Activated CD4-positive, alpha-beta memory T cell treated with anti-CD3 and anti-CD28 coated beads for 36 hours (primary cell): ENCODE measurements around the gene CSTPP1. TPM values are rescaled to one million over a fixed set of nuclear protein-coding genes. Genes with fewer than 3 reads are reported as not detected.
"Not testable (repeated sequence)": the region's sequence is repeated elsewhere in the genome, so short reads cannot be mapped to it uniquely, and the experiment has no call there.

Source experiments
- CTCF ChIA-PET: fragments of 350-600 bp; sonication (Branson Sonifier 250); formaldehyde crosslinking; loops from one replicate; lab custom pipeline; 2021; ENCODE audit warnings: antibody characterized with exemption, inconsistent platforms; lab: Charles Lee
- POLR2A ChIA-PET: fragments of 350-600 bp; sonication (Branson Sonifier 250); formaldehyde crosslinking; loops from one replicate; lab custom pipeline; 2021; ENCODE audit warnings: antibody characterized with exemption; lab: Charles Lee
- DNase-seq: peaks from one replicate; pipeline ENCODE4 v3.0.0-alpha.2; 2020
- H3K27ac Mint-ChIP-seq: one replicate; pipeline ENCODE4 v1.8.0; 2021; ENCODE audit warnings: mixed read lengths
- H3K27me3 Mint-ChIP-seq: one replicate; pipeline ENCODE4 v1.8.0; 2021; ENCODE audit warnings: mixed read lengths
- H3K36me3 Mint-ChIP-seq: one replicate; pipeline ENCODE4 v1.8.0; 2021; ENCODE audit warnings: mixed read lengths
- H3K4me1 Mint-ChIP-seq: one replicate; pipeline ENCODE4 v1.8.0; 2021; ENCODE audit warnings: low read depth, mixed read lengths
- H3K4me3 Mint-ChIP-seq: one replicate; pipeline ENCODE4 v1.8.0; 2021; ENCODE audit warnings: mild to moderate bottlenecking, mixed read lengths
- H3K9me3 Mint-ChIP-seq: one replicate; pipeline ENCODE4 v1.8.0; 2021; ENCODE audit warnings: mixed read lengths
- intact Hi-C: fragments of 100-400 bp; cut with micrococcal nuclease; formaldehyde crosslinking; loops from one replicate; pipeline ENCODE4 v1.15.1; 2023
- microRNA-seq: library from miRNA; unstranded; fragments of <30 nt; microRNA quantifications from one replicate; pipeline ENCODE4 v1.2.0, GENCODE V29; 2022; ENCODE audit warnings: borderline number of aligned reads, borderline microRNAs expressed, borderline replicate concordance
- total RNA-seq, 2 experiments: library from RNA; stranded (reverse); gene quantifications; one replicate each; pipeline ENCODE4 v1.2.3, GENCODE V29; 2021

Gene CSTPP1
- total RNA-seq, 2 experiments from 2014 or later, result 18.4 to 18.5 TPM

DNA sequence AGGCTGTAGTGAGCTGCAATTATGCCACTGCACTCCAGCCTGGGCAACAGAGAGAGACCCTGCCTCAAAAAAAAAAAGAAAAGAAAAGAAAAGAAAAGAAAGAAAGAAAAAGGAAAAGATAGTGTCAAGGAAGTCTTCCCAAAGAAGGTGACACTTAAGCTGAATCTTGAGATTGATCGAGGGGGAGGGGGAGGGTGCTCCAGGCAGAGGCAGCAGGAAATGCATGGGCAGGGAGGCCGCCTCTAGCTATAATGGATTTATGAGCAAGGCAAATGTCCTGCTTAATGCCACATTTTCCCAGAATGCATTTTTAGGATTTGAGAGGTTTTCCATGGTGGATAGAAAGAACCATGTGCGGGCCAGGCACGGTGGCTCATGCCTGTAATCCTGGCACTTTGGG is 264.5 kb downstream of the CSTPP1 start:
- intact Hi-C loops, result no loop called here
- no peaks in the 10 kb centered on the region for H3K9me3 Mint-ChIP-seq
- no peak for DNase-seq
- H3K4me3 Mint-ChIP-seq, result no peak overlapping the region
- H3K36me3 Mint-ChIP-seq, result no peaks in the 10 kb centered on the region
- ChIA-PET CTCF (interaction anchor here (2.2 kb wide), 1 partner anchor 24 kb away, joined by 7 read pairs; the partner anchor contains the start of gene ARFGAP2), POLR2A (interaction anchor here (0.6 kb wide), 1 partner anchor 38 kb away, joined by 3 read pairs; no protein-coding TSS in a partner anchor)
- no peaks in the 10 kb centered on the region for H3K4me1 Mint-ChIP-seq
- no peak overlapping the region for H3K27ac Mint-ChIP-seq
- H3K27me3 Mint-ChIP-seq, result no peaks in the 10 kb centered on the region

GRCh38 chr11:47202576-47202975 is 266.0 kb downstream of the CSTPP1 start:
- H3K27ac Mint-ChIP-seq, result no peak overlapping the region
- H3K36me3 Mint-ChIP-seq, result no peaks in the 10 kb centered on the region
- POLR2A ChIA-PET, result interaction anchor here (1.3 kb wide), 1 partner anchor 12 kb away, joined by 3 read pairs; the partner anchor contains the start of gene DDB2
- H3K9me3 Mint-ChIP-seq, result no peaks in the 10 kb centered on the region
- CTCF ChIA-PET, result interaction anchor here (2.2 kb wide), 1 partner anchor 25 kb away, joined by 7 read pairs; the partner anchor contains the start of gene ARFGAP2
- intact Hi-C loops, result no loop called here
- no peak overlapping the region for H3K4me3 Mint-ChIP-seq
- no peaks in the 10 kb centered on the region for H3K27me3 Mint-ChIP-seq
- H3K4me1 Mint-ChIP-seq, result no peaks in the 10 kb centered on the region
- DNase-seq, result no peak

GRCh38 chr11:47204637-47204989 is 268.1 kb downstream of the CSTPP1 start:
- CTCF ChIA-PET, result interaction anchor here (1.5 to 2.3 kb wide), 2 partner anchors 10 to 11 kb away, joined by 3 to 6 read pairs; partner anchors contain the start of gene DDB2
- POLR2A ChIA-PET, result no interaction called here
- Mint-ChIP-seq H3K4me1 (no peaks in the 10 kb centered on the region), H3K27me3 (no peaks in the 10 kb centered on the region), H3K36me3 (no peaks in the 10 kb centered on the region), H3K9me3 (no peaks in the 10 kb centered on the region), H3K4me3 (no peak overlapping the region), H3K27ac (no peak overlapping the region)
- intact Hi-C loops, result no loop called here
- no peak for DNase-seq

- H3K9me3 Mint-ChIP-seq, CTCF ChIA-PET, H3K4me3 Mint-ChIP-seq, H3K27me3 Mint-ChIP-seq, H3K36me3 Mint-ChIP-seq, intact Hi-C loops, DNase-seq, H3K27ac Mint-ChIP-seq, H3K4me1 Mint-ChIP-seq, POLR2A ChIA-PET: not testable (repeated sequence)
Observed at GRCh38 chr11:47206577-47206976, 270.0 kb downstream of the CSTPP1 start.

GRCh38 chr11:47207459-47207858 is 270.9 kb downstream of the CSTPP1 start:
- intact Hi-C loops, result no loop called here
- Mint-ChIP-seq H3K9me3 (peaks cover 2% of the 10 kb centered on the region), H3K4me1 (peaks cover 2% of the 10 kb centered on the region), H3K36me3 (no peaks in the 10 kb centered on the region), H3K4me3 (no peak overlapping the region), H3K27ac (no peak overlapping the region), H3K27me3 (no peaks in the 10 kb centered on the region)
- POLR2A ChIA-PET, result no interaction called here
- no peak for DNase-seq
- CTCF ChIA-PET, result interaction anchor here (0.6 kb wide), 1 partner anchor 30 kb away, joined by 3 read pairs; no protein-coding TSS in a partner anchor

GRCh38 chr11:47208008-47208552 is 271.5 kb downstream of the CSTPP1 start:
- intact Hi-C loops, H3K27ac Mint-ChIP-seq, H3K36me3 Mint-ChIP-seq, H3K9me3 Mint-ChIP-seq, H3K4me1 Mint-ChIP-seq, H3K27me3 Mint-ChIP-seq, H3K4me3 Mint-ChIP-seq, DNase-seq, POLR2A ChIA-PET: not testable (repeated sequence)
- CTCF ChIA-PET, result interaction anchor here (0.6 kb wide), 1 partner anchor 30 kb away, joined by 3 read pairs; no protein-coding TSS in a partner anchor

DNA sequence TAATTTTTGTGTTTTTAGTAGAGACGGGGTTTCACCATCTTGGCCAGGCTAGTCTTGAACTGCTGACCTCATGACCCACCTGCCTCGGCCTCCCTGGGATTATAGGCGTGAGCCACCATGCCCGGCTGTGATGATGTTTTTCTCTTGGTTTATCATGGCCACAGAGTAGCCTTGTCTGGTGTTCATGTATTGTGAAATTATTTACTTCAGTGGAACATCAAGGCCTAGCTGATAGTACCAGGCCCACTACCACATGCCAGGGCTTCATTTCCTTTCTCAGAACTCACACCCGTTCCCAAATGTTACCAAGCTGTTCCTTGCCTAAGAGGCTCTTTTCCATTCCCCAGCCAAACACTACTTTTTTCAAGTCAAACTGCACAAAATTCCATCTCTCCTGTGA is 272.1 kb downstream of the CSTPP1 start:
- Mint-ChIP-seq H3K27me3 (no peaks in the 10 kb centered on the region), H3K4me3 (no peak overlapping the region), H3K27ac (no peak overlapping the region), H3K9me3 (peaks cover 2% of the 10 kb centered on the region), H3K36me3 (no peaks in the 10 kb centered on the region), H3K4me1 (peaks cover 4% of the 10 kb centered on the region)
- no peak for DNase-seq
- ChIA-PET CTCF (no interaction called here), POLR2A (no interaction called here)
- intact Hi-C loops, result no loop called here

Small RNAs within 50 kb of the gene (microRNA-seq; reads per million reads assigned to microRNA genes)
- gene MIR6745, result not detected

Other genes starting within 250 kb of the CSTPP1 start
- 10 to 100 TPM; 45.8 to 46.2 TPM for gene ARHGAP1, start 236.1 kb upstream of the CSTPP1 start, total RNA-seq
- 10 to 100 TPM in 1 of 2 experiments, 1 to 10 TPM in 1; 9.4 to 10.7 TPM for gene ZNF408, start 235.7 kb upstream of the CSTPP1 start, total RNA-seq
- gene F2, start 217.5 kb upstream of the CSTPP1 start, total RNA-seq, result under 1 TPM in 1 of 2 experiments, not detected in 1; 0.29 TPM
- 100 to 1,000 TPM; 174 TPM for gene CKAP5, start 90.5 kb upstream of the CSTPP1 start, total RNA-seq
- gene LRP4, start 18.2 kb upstream of the CSTPP1 start, total RNA-seq, result under 1 TPM in 1 of 2 experiments, not detected in 1; 0.05 TPM
- 10 to 100 TPM; 66.5 to 66.6 TPM for gene ARFGAP2, start 240.1 kb downstream of the CSTPP1 start, total RNA-seq
- 1 to 10 TPM; 5.3 to 6.0 TPM for gene PACSIN3, start 249.7 kb downstream of the CSTPP1 start, total RNA-seq